ENCODE results near the gene GRIN2B.

GRIN2B gene

GRCh38 chr12:13956060-13956590, 25.3 kb downstream of the GRIN2B start:
- no peak for DNase-seq (ENCODE audit: low spot score)

GRCh38 chr12:13952096-13952495, 29.3 kb downstream of the GRIN2B start:
- no peak for DNase-seq (ENCODE audit: low spot score)

DNA sequence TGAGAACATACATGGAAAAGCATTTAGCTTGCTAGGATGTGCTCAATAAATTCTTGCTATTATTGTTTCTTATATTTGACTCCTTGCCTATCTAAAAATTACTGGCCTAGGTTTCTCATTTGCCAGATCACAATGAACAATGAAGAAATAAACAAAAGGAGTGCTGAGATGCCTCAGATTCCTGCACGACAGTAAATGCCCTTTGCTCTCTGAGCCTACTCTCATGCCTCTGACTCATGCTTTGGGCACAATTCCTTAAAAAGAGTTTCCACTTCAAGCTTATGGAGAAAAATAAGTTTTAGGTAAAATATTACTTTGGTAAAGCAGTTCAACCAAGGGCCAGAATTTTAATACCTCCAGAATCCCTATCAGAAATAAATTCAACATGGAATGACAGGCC, 30.9 kb downstream of the GRIN2B start:
- DNase-seq (ENCODE audit: low spot score) = no peak

DNA sequence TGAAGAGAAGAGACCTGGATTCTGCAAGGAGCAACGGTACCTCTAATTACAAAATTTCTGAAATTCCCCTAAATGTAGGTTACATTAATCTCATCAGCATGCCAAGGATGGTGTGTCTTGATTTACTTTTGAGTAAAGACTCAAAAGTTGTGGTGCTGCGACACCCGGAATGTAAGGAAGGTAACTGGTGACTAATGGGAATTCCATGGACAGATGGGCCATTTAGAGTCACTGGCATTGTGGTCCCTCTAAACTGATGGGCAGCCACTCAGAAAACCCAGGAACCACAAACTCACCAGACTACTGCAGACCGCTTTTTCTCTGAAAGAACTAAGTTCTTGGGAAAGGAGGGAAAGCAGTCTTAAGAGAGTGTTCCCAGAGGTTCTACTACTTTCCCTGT, 32.8 kb downstream of the GRIN2B start:
- no peak for DNase-seq (ENCODE audit: low spot score)

DNA sequence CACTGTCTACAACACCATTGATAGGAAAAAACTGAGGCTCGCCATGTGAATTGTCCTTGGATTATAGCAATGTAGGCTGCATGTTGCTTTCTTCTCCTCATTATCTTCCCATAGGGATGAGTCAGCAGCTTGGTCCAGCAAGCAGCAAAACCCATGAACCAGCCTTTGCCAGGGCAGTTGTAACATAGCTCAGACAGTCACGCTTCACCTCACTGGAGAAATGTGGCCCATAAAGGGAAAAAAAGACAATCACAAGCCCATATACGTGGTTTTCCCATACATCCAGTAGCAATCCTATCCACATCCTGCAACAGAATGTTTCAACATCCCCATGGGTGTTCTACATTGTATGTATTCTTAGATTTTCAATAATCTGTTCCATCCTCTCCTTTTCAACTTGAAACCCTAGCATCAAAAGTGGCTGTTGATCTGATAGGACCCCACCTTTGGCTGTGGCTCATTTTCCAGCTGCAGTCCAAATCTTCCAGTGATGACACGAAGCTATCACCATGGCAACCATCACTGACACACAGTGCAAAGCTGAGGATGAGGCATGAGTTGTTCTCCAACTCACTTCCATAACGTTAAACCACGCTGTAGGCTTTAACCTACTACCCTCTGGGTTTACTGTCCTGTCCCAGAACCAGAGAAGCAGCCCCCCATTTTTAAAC, 34.0 kb downstream of the GRIN2B start:
- DNase-seq (ENCODE audit: low spot score) = no peak

GRCh38 chr12:13945641-13946040, 35.8 kb downstream of the GRIN2B start:
- no peak for DNase-seq (ENCODE audit: low spot score)

- DNase-seq (ENCODE audit: low spot score) = no peak
These were observed 36.2 kb downstream of the GRIN2B start for GRCh38 chr12:13945236-13945635.

- DNase-seq (ENCODE audit: low spot score) = no peak
These were observed 38.6 kb downstream of the GRIN2B start for GRCh38 chr12:13942826-13943225.

DNA sequence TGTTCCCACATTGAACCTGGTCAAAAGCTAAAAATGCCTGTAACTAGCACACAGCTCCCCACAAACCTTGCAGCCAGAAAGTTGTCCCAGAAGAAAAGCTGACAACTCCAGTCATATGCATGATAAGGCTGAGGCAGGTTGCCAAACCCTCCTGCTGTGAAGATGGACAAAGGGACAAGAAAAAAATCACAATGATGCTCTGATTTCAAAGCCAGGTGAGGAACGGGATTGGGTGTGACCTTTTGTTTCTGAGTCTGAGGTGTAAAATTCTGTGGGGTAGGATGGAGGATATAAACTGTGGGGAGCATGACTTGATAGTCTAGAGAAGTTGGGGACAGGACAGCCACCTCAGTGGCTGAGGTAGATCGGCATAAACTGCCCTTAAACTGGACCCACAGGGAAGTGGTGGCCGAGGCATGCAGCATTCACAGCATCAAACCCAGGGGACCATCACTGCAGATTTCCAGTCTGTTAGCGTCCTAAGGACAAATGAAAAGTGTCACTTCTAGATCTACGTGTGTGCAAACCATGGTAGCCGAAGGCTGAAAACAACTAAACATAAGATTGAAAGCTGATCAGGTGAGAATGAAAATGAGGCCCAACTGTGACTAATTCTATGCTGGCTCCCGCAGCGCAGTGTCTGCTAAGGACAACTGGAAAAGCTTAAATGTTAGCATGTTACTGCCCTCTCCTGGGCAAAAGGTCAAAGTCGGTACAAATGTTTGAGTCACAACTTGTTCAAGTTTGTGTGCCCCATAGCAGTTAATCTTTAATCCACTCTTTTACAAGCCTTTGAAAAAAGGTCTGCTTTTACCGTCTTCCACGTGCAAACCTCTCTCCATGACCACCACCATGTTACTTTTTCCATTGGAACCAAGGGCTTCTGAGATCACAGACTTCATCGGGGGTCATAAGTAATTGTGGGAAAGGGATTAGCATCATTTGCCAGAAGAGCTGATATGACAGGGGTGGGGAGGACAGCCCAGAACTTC, 39.8 kb downstream of the GRIN2B start:
- DNase-seq (ENCODE audit: low spot score) = no peak

GRCh38 chr12:13940335-13940865, 41.0 kb downstream of the GRIN2B start:
- DNase-seq (ENCODE audit: low spot score) = no peak

- DNase-seq (ENCODE audit: low spot score) = no peak
These were observed 43.7 kb downstream of the GRIN2B start for GRCh38 chr12:13937735-13938134.

DNA sequence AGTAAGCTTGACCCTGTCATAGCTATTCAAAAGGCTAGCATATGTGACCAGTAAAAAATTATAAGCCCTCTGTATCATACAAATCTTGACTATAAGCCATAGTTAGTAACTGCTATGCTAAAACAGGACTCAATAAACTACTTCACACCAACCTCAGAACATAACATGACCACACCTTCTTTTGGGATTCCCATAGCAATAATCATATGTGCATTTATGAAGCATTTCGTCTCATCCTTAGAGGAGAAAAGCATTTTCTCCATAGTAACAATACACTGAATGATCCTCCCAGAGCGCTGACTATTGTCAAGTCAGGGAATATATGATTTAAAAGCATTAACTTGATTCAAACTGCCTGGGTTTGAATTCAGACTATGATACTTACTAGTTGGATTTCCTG, 46.2 kb downstream of the GRIN2B start:
- no peak for DNase-seq (ENCODE audit: low spot score)

All from hepatic stellate cell (primary cell).